ENCODE data around the gene LSG1. TPM values are rescaled to one million over a fixed set of nuclear protein-coding genes. Genes with fewer than 3 reads are reported as not detected.

LSG1 gene
- total RNA-seq: 10 to 100 TPM; 56.4 to 67.6 (median 64.9) TPM
- 97.4 TPM for total RNA-seq (2013)

GRCh38 chr3:194671900-194672808 lies at the start of gene LSG1:
Gene LSG1 (minus strand): TSS chr3:194672191. CDS start chr3:194672162, 29 bp downstream.
- Histone ChIP-seq H3K27ac (ENCODE audit: low read length) (peak within 1 kb of the TSS; percentile 98), H3K9me3 (ENCODE audit: control insufficient read depth, insufficient read depth, low read length) (no peaks in the 10 kb centered on the region), H3K4me1 (ENCODE audit: control insufficient read depth, insufficient read depth, low read length) (peaks cover 14% of the 10 kb centered on the region), H3K36me3 (ENCODE audit: control insufficient read depth, insufficient read depth, low read length) (peaks cover 20% of the 10 kb centered on the region), H3K27me3 (ENCODE audit: control insufficient read depth, insufficient read depth, low read length) (no peaks in the 10 kb centered on the region), H3K4me3 (ENCODE audit: low read length) (peak within 1 kb of the TSS; percentile 97)
- TF ChIP-seq, protein P1, sequence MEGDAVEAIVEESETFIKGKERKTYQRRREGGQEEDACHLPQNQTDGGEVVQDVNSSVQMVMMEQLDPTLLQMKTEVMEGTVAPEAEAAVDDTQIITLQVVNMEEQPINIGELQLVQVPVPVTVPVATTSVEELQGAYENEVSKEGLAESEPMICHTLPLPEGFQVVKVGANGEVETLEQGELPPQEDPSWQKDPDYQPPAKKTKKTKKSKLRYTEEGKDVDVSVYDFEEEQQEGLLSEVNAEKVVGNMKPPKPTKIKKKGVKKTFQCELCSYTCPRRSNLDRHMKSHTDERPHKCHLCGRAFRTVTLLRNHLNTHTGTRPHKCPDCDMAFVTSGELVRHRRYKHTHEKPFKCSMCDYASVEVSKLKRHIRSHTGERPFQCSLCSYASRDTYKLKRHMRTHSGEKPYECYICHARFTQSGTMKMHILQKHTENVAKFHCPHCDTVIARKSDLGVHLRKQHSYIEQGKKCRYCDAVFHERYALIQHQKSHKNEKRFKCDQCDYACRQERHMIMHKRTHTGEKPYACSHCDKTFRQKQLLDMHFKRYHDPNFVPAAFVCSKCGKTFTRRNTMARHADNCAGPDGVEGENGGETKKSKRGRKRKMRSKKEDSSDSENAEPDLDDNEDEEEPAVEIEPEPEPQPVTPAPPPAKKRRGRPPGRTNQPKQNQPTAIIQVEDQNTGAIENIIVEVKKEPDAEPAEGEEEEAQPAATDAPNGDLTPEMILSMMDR (IDR thresholded peaks at IDR 0.05): no peak
- under 1% methylated on average over 56 of the region's 57 CpGs for WGBS (ENCODE audit: insufficient coverage)
- H3K9me3 Mint-ChIP-seq: no peaks in the 10 kb centered on the region
- ATAC-seq: peak; percentile 96
- intact Hi-C loops (cut with micrococcal nuclease): loop anchor here (1.0 to 5.0 kb wide), 4 partner anchors 15 to 850 kb away; no protein-coding TSS in a partner anchor
- H3K4me3 Mint-ChIP-seq: peak within 1 kb of the TSS; percentile 98
- H3K27ac Mint-ChIP-seq: peak within 1 kb of the TSS; percentile 98 to 99
- peaks cover 29 to 40% of the 10 kb centered on the region in 2 donors for H3K4me1 Mint-ChIP-seq
- H3K36me3 Mint-ChIP-seq: no peaks in the 10 kb centered on the region
- peak; percentile 87 to 97 for DNase-seq
- H3K27me3 Mint-ChIP-seq (ENCODE audit: low read depth in 2 of 2): peaks cover 0 to 6% of the 10 kb centered on the region in 2 donors

DNA sequence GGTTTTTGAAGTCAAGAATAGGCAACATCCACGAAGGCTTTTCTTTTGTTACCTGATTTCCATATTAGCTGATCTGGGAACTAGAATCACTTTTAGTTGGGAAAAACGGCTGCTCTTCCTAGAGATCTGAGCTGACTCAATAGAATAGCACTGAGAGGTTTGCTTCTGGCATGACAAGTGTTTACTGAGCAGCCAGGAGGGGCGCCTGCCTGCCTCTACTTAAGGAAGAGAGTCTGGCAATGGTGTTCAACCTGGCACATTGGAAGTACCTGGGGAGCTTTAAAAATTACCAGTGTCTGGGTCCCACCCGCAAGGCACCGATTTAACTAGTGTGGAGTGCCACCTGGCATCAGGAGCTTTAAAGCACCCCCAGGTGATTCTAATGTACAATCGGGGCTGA lies 48.1 kb upstream of the LSG1 start:
- WGBS (ENCODE audit: insufficient coverage): 89% methylated on average over 6 of the region's 6 CpGs
- DNase-seq (no peak), ATAC-seq (no peak)
- Histone ChIP-seq H3K36me3 (ENCODE audit: control insufficient read depth, insufficient read depth, low read length) (no peaks in the 10 kb centered on the region), H3K9me3 (ENCODE audit: control insufficient read depth, insufficient read depth, low read length) (no peaks in the 10 kb centered on the region), H3K27ac (ENCODE audit: low read length) (no peak overlapping the region), H3K27me3 (ENCODE audit: control insufficient read depth, insufficient read depth, low read length) (no peaks in the 10 kb centered on the region), H3K4me1 (ENCODE audit: control insufficient read depth, insufficient read depth, low read length) (peaks cover 19% of the 10 kb centered on the region), H3K4me3 (ENCODE audit: low read length) (no peak overlapping the region)
- Mint-ChIP-seq H3K27me3 (ENCODE audit: low read depth in 2 of 2) (no peaks in the 10 kb centered on the region), H3K4me3 (no peak overlapping the region), H3K27ac (no peak overlapping the region), H3K36me3 (no peaks in the 10 kb centered on the region), H3K9me3 (no peaks in the 10 kb centered on the region), H3K4me1 (peaks cover 18 to 19% of the 10 kb centered on the region in 2 donors)
- TF ChIP-seq, protein P1 (IDR thresholded peaks at IDR 0.05): no peak
- intact Hi-C loops (cut with micrococcal nuclease): no loop called here

DNA sequence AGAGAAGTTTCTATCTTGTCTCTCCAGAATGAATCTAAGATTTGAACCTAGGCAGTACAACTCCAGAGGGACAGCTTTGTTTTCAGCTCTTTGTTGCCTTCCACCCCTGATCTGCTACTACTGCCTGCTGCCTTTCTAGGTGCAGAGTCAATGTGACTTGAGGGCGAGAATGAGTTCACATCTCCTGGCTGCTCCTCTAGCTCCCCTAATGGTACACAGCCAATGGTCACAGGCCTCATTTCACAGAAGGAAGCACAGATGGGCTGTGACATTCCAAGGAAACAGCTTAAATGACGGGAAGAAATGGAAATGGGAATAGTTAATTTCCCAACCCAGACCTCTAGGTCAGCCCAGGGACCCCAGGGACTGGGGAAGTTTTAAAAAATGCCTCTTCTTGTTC lies 46.1 kb upstream of the LSG1 start:
- 94% methylated on average over 1 of the region's 2 CpGs for WGBS (ENCODE audit: insufficient coverage)
- H3K27ac Mint-ChIP-seq: peak overlapping the region in 1 of 2 donors; percentile 92
- intact Hi-C loops (cut with micrococcal nuclease): no loop called here

More for the DNA sequence above, 46.1 kb upstream of the LSG1 start:
- Histone ChIP-seq H3K27ac (ENCODE audit: low read length) (no peak overlapping the region), H3K4me3 (ENCODE audit: low read length) (no peak overlapping the region), H3K9me3 (ENCODE audit: control insufficient read depth, insufficient read depth, low read length) (no peaks in the 10 kb centered on the region), H3K36me3 (ENCODE audit: control insufficient read depth, insufficient read depth, low read length) (no peaks in the 10 kb centered on the region), H3K4me1 (ENCODE audit: control insufficient read depth, insufficient read depth, low read length) (peaks cover 27% of the 10 kb centered on the region), H3K27me3 (ENCODE audit: control insufficient read depth, insufficient read depth, low read length) (no peaks in the 10 kb centered on the region)
- Mint-ChIP-seq H3K27me3 (ENCODE audit: low read depth in 2 of 2) (no peaks in the 10 kb centered on the region), H3K4me1 (peaks cover 24 to 25% of the 10 kb centered on the region in 2 donors), H3K9me3 (no peaks in the 10 kb centered on the region), H3K4me3 (no peak overlapping the region), H3K36me3 (no peaks in the 10 kb centered on the region)
- TF ChIP-seq, protein P1 (IDR thresholded peaks at IDR 0.05): no peak
- DNase-seq (no peak), ATAC-seq (no peak)

All from natural killer cell (primary cell).